H1 (cell line): Measurements from ENCODE around the gene MLANA. TPM values are rescaled to one million over a fixed set of nuclear protein-coding genes. Genes with fewer than 3 reads are reported as not detected.
A peak's percentile ranks its signal among the peaks of the same experiment; 100 is the strongest.

ENCODE experiments used
- CTCF ChIA-PET: fragments of 300-600 bp; sonication (Branson Sonifier 250); formaldehyde crosslinking; loops from one replicate; lab custom pipeline; 2021; ENCODE audit not compliant: partially characterized antibody; lab: Charles Lee
- POLR2A ChIA-PET: fragments of 300-600 bp; sonication (Branson Sonifier 250); formaldehyde crosslinking; loops from one replicate; lab custom pipeline; 2021; ENCODE audit warnings: inconsistent platforms; ENCODE audit not compliant: partially characterized antibody; lab: Charles Lee
- DNase-seq, 2 experiments: peaks; one replicate each; pipeline versions ENCODE4 v3.0.0 to v3.0.0-alpha.2; 2010 to 2022; ENCODE audit warnings: low spot score in 2 of 2, low read depth in 1 of 2, mixed read lengths in 1 of 2
- FAIRE-seq: peaks from 2 replicates; lab custom pipeline; 2011; peaks lifted over from hg19 to GRCh38; lab: Jason Lieb, UNC
- H2AFZ ChIP-seq: 2 replicates; pipeline ENCODE4 v1.8.1; 2012; ENCODE audit warnings: low read length, inconsistent platforms
- H2AK5ac ChIP-seq: 2 replicates; pipeline ENCODE4 v1.6.1; 2013; ENCODE audit warnings: low read depth, low read length
- H2BK120ac ChIP-seq: replicated peaks from 2 replicates; pipeline ENCODE3; 2013; ENCODE audit warnings: low read depth, low read length, inconsistent platforms
- H2BK12ac ChIP-seq: 2 replicates; pipeline ENCODE4 v1.6.1; 2013; ENCODE audit warnings: low read depth, low read length
- H2BK15ac ChIP-seq: 2 replicates; pipeline ENCODE4 v1.6.1; 2013; ENCODE audit warnings: low read length
- H2BK20ac ChIP-seq: 2 replicates; pipeline ENCODE4 v1.6.1; 2013; ENCODE audit warnings: low read length
- H2BK5ac ChIP-seq: 2 replicates; pipeline ENCODE4 v1.6.1; 2013; ENCODE audit warnings: low read depth, low read length
- H3K14ac ChIP-seq: 2 replicates; pipeline ENCODE4 v1.6.1; 2013; ENCODE audit warnings: inconsistent platforms; ENCODE audit not compliant: insufficient read length
- H3K18ac ChIP-seq: 2 replicates; pipeline ENCODE4 v1.6.1; 2013; ENCODE audit warnings: low read length; ENCODE audit errors: extremely low read depth
- H3K23ac ChIP-seq: 2 replicates; pipeline ENCODE4 v1.6.1; 2013; ENCODE audit warnings: inconsistent platforms; ENCODE audit not compliant: insufficient read length
- H3K23me2 ChIP-seq: 2 replicates; pipeline ENCODE4 v1.6.1; 2013; ENCODE audit warnings: low read depth, low read length
- H3K27ac ChIP-seq: 2 replicates; pipeline ENCODE4 v1.6.1; 2011; ENCODE audit warnings: low read depth, low read length, inconsistent platforms
- H3K27me3 ChIP-seq, 4 experiments: replicated peaks in 1 of 4; 1 replicate in 1 of 4; 2 replicates in 3 of 4; pipeline versions ENCODE4 v1.6.1 to v1.8.1; 2011 to 2013; ENCODE audit warnings: low read length in 3 of 4, mild to moderate bottlenecking in 3 of 4, inconsistent platforms in 2 of 4, mixed read lengths in 2 of 4, moderate library complexity in 1 of 4; ENCODE audit not compliant: control insufficient read depth in 3 of 4, insufficient read depth in 3 of 4; ENCODE audit errors: extremely low read depth in 1 of 4
- H3K36me3 ChIP-seq, 4 experiments: 2 replicates each; pipeline versions ENCODE4 v1.6.1 to v1.8.1; 2011 to 2013; ENCODE audit warnings: mild to moderate bottlenecking in 4 of 4, low read length in 3 of 4, moderate library complexity in 2 of 4, control low read depth in 1 of 4, inconsistent platforms in 1 of 4; ENCODE audit not compliant: insufficient read depth in 4 of 4, control insufficient read depth in 2 of 4
- H3K4ac ChIP-seq: replicated peaks from 2 replicates; pipeline ENCODE3; 2013; ENCODE audit warnings: low read length, low read depth, mixed read lengths, inconsistent platforms; ENCODE audit not compliant: insufficient read length
- H3K4me1 ChIP-seq, 4 experiments: replicated peaks in 1 of 4; 1 replicate in 1 of 4; 2 replicates in 3 of 4; pipeline versions ENCODE4 v1.6.1 to v1.8.1; 2011 to 2013; ENCODE audit warnings: low read length in 3 of 4, inconsistent platforms in 2 of 4, mixed read lengths in 1 of 4; ENCODE audit not compliant: insufficient read depth in 4 of 4, control insufficient read depth in 3 of 4
- H3K4me2 ChIP-seq, 2 experiments: 2 replicates each; pipeline versions ENCODE4 v1.6.1 to v1.8.1; 2011 to 2013; ENCODE audit warnings: low read depth in 2 of 2, low read length in 2 of 2, control low read depth in 1 of 2, inconsistent platforms in 1 of 2, mild to moderate bottlenecking in 1 of 2; ENCODE audit not compliant: insufficient read depth in 1 of 2
- H3K4me3 ChIP-seq, 4 experiments: fragments of 200-600, 300-600 bp in 1 of 4; sonication (generic), shearing (Covaris generic), sonication (Bioruptor Twin) in 1 of 4; 2 replicates each; pipeline versions ENCODE4 v1.5.1 to v1.8.1; 2011 to 2016; ENCODE audit warnings: low read length in 4 of 4, low read depth in 3 of 4, control low read depth in 2 of 4, inconsistent platforms in 2 of 4, mild to moderate bottlenecking in 2 of 4, mixed read lengths in 1 of 4, moderate library complexity in 1 of 4; ENCODE audit not compliant: insufficient read depth in 2 of 4; ENCODE audit errors: extremely low read depth in 1 of 4
- H3K56ac ChIP-seq: replicated peaks from 2 replicates; pipeline ENCODE3; 2013; ENCODE audit warnings: low read depth, mild to moderate bottlenecking, mixed read lengths, low read length, inconsistent platforms; ENCODE audit not compliant: insufficient read length
- H3K79me1 ChIP-seq: 2 replicates; pipeline ENCODE4 v1.6.1; 2013; ENCODE audit warnings: low read depth, low read length, control low read depth
- H3K79me2 ChIP-seq, 2 experiments: 2 replicates each; pipeline versions ENCODE4 v1.6.1 to v1.8.1; 2012 to 2013; ENCODE audit warnings: low read length in 2 of 2, mild to moderate bottlenecking in 2 of 2, inconsistent platforms in 1 of 2; ENCODE audit not compliant: insufficient read depth in 2 of 2, control insufficient read depth in 1 of 2
- H3K9ac ChIP-seq, 4 experiments: replicated peaks in 1 of 4; 1 replicate in 1 of 4; 2 replicates in 3 of 4; pipeline versions ENCODE4 v1.6.1 to v1.8.1; 2011 to 2013; ENCODE audit warnings: low read depth in 3 of 4, low read length in 3 of 4, control low read depth in 2 of 4, mild to moderate bottlenecking in 2 of 4, moderate library complexity in 2 of 4, inconsistent platforms in 1 of 4; ENCODE audit errors: extremely low read depth in 1 of 4
- H3K9me3 ChIP-seq, 2 experiments: 2 replicates each; pipeline versions ENCODE4 v1.6.1 to v1.8.1; 2012 to 2013; ENCODE audit warnings: mild to moderate bottlenecking in 2 of 2, moderate library complexity in 2 of 2, control low read depth in 1 of 2, inconsistent platforms in 1 of 2, low read depth in 1 of 2, low read length in 1 of 2, mixed read lengths in 1 of 2; ENCODE audit not compliant: insufficient read depth in 2 of 2
- H4K20me1 ChIP-seq, 2 experiments: replicated peaks in 1 of 2; 2 replicates each; pipeline versions ENCODE3 to v1.8.1; 2011 to 2013; ENCODE audit warnings: inconsistent platforms in 2 of 2, low read length in 2 of 2, mild to moderate bottlenecking in 1 of 2; ENCODE audit not compliant: insufficient read depth in 2 of 2, control insufficient read depth in 1 of 2
- H4K5ac ChIP-seq: 2 replicates; pipeline ENCODE4 v1.6.1; 2013; ENCODE audit warnings: low read length, low read depth, mixed read lengths, inconsistent platforms; ENCODE audit not compliant: insufficient read length
- H4K8ac ChIP-seq: 2 replicates; pipeline ENCODE4 v1.8.0; 2013; ENCODE audit warnings: mild to moderate bottlenecking, moderate library complexity, low read length, inconsistent platforms; ENCODE audit not compliant: insufficient read depth; ENCODE audit errors: extremely low read depth
- H4K91ac ChIP-seq: replicated peaks from 2 replicates; pipeline ENCODE3; 2013; ENCODE audit warnings: low read length, mixed read lengths, inconsistent platforms; ENCODE audit not compliant: insufficient read length
- CBX5 ChIP-seq: fragments of 300-800, 300-1000 bp; sonication (generic); IDR thresholded peaks from 2 replicates; pipeline ENCODE4 v1.7.1; 2016; ENCODE audit warnings: antibody characterized with exemption, low read length, low read depth
- JUND ChIP-seq: IDR thresholded peaks from 2 replicates; pipeline ENCODE4 v1.6.1; 2011; ENCODE audit warnings: mild to moderate bottlenecking, improper control_type of control experiment, low read length
- WGBS, 2 experiments: shearing (Covaris generic) in 1 of 2; methylation state at CpG; one replicate each; pipeline versions ENCODE4 v1.1.6 to v1.1.7; 2013 to 2015; ENCODE audit warnings: low lambda C conversion rate in 2 of 2, mixed read lengths in 2 of 2, inconsistent platforms in 1 of 2, low coverage in 1 of 2, missing lambda C conversion rate in 1 of 2; ENCODE audit not compliant: insufficient replicate concordance in 2 of 2, insufficient coverage in 1 of 2, insufficient read length in 1 of 2; ENCODE audit errors: extremely low coverage in 1 of 2, missing lambda C conversion rate in 1 of 2; 5-methylcytosine and 5-hydroxymethylcytosine counted together
- polyA plus RNA-seq, 7 experiments: library from polyadenylated mRNA; depleted of rRNA in 3 of 7; stranded (reverse) in 5 of 7; unstranded in 2 of 7; fragments of >200 nt in 5 of 7; fragments of 200-250 nt in 2 of 7; gene quantifications; 1 replicate in 5 of 7; 2 replicates in 1 of 7; 4 replicates in 1 of 7; pipeline versions ENCODE4 v1.2.1 to v1.2.3, GENCODE V29; 2011 to 2013; ENCODE audit warnings: missing spikeins in 2 of 7, mixed read lengths in 2 of 7
- total RNA-seq: library from RNA; stranded (reverse); fragmentation: NEBNext Ultra II Directional; extraction: Animal tissue kit (Norgen Biotek cat#: 25700); gene quantifications from 2 replicates; pipeline ENCODE4 v1.2.1, GENCODE V29; 2021

MLANA gene
- total and polyA plus RNA-seq, 2 of the 8 experiments (the other 6 are each of a cell fraction or from before 2014, with no cell fraction given), result not detected

DNA sequence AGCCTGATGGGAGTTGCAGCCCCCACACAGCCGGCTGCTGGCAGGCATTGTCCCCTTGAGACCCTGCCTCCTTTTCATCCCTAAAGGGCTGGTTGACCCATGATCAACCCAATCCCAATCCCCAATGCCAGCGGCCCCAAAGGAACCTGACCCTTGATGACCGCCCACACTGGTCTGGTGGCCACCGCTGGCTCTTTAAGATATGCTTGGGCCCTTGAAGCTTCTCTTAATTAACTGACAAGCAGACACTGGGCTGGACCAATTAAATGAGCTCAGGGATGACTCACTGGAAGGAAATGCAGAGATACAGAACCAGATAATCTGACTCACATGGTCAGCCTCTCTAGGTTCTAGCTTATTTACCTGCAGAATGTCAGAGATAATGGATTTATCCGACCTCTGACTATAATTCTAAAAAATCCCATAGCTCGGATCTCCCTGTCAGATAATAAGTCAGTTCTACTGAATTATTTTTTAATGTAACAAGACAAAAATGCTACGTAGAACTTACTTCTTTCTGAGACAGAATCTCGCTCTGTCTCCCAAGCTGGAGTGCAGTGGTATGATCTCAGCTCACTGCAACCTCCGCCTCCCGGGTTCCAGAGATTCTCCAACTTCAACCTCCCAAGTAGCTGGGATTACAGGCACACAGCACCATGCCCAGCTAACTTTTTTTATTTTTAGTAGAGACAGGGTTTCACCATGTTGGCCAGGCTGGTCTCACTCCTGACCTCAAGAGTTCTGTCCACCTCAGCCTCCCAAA lies 11.1 kb upstream of the MLANA start:
- Histone ChIP-seq H2BK15ac (no peak overlapping the region), H2AFZ (no peak overlapping the region), H4K8ac (no peak overlapping the region), H3K79me2 (no peaks in the 10 kb centered on the region), H3K36me3 (no peaks in the 10 kb centered on the region), H2BK120ac (no peak overlapping the region), H2BK12ac (no peak overlapping the region), H3K23ac (no peak overlapping the region), H3K18ac (no peak overlapping the region), H3K23me2 (no peaks in the 10 kb centered on the region), H2BK5ac (no peak overlapping the region), H3K4me3 (no peak overlapping the region), H3K79me1 (no peaks in the 10 kb centered on the region), H3K4me1 (0 out of 7 replicates have a peak, but pooled peaks cover 0 to 3% (median 0%) of the 10 kb centered on the region in 4 experiments), H2AK5ac (no peak overlapping the region), H4K5ac (no peak overlapping the region), H3K14ac (no peak overlapping the region), H4K91ac (no peak overlapping the region), H3K27me3 (no peaks in the 10 kb centered on the region), H3K27ac (no peak overlapping the region), H3K9me3 (no peaks in the 10 kb centered on the region), H2BK20ac (no peak overlapping the region), H3K56ac (no peak overlapping the region), H3K4ac (no peak overlapping the region), H3K9ac (no peak overlapping the region), H4K20me1 (no peaks in the 10 kb centered on the region), H3K4me2 (no peak overlapping the region)
- POLR2A ChIA-PET, result interaction anchor here (1.1 to 1.3 kb wide), 2 partner anchors 9 to 15 kb away, joined by 3 to 5 read pairs; no protein-coding TSS in a partner anchor
- CTCF ChIA-PET, result interaction anchor here (0.6 to 2.0 kb wide), 12 partner anchors 9 to 1035 kb away, joined by 3 to 10 read pairs (median 3); partner anchors contain the start of gene ERMP1
- FAIRE-seq (no peak), DNase-seq (no peak)
- 95% methylated on average over 9 of the region's 10 CpGs; no CpG with 5 or more reads in 1 of the 2 experiments for WGBS, 2 experiments
- peak; percentile 63; the same call in 1 of the 2 replicates for TF ChIP-seq JUND
- TF ChIP-seq CBX5, result no peak
